Measurements from ENCODE around the gene SLC35A2.

SLC35A2 gene
- total RNA-seq = 13.3 to 44.4 (median 28.6) reads per million in 3 experiments

DNA sequence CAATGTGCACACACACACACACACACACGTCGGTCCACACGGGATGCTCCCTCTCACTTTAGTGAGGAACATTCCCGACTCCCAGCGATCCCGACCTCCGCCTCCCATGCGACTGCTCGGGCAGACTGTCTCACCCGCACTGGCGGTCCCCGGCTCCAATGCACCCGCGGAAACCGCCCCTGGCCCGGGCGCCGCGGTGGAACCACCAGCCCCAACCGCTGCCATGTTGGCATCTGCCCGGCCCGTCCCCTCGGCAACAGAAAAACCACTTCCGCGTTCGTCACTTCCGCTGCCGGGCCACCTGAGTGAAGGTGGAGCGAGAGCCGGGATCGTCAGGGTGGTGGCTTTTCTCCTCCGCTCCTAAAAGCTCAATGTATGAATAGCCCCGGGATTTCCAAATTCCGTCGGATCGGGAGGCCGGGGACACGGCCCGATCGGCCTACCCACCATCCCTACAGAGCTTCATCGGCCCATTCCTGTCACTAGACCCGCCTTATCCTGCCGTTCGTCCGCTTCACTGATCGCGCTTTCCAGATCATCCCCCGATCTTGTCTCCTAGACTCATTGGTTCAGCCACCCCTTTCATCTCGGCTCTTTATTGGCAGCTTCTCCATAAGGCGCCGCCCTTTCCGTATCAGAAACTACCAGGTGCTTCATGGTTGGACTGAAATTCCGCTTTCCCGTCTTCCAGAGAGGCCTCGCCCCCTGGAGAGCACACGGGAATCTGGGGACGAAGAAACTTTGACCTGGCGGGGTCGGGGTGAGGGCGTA, at the start of gene SLC35A2:
TSS of gene SLC35A2 (minus strand) at position 235 of the 771 bp plus-strand sequence. CDS start at position 225, 10 bp downstream.
- DNase-seq = peak; percentile 89

DNA sequence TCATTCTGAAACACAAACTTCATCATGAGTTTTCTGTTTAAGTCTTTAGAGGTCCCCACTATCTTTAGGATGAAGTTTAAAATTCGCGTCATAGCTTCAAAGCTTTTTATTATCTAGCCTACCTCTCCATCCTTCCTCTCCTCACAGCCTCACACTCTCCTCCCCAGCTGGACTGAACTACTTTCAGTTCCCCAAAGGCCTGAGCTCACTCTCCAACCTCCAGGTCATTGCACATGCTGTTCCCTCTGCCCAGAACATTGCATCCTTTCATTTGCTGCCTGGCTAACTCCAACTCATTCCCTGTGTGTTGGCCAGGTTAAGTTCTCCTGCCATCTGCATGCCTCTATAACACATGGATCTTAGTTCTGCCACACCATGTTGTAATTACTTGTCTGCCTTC, 48.8 kb upstream of the SLC35A2 start:
- DNase-seq = no peak

DNA sequence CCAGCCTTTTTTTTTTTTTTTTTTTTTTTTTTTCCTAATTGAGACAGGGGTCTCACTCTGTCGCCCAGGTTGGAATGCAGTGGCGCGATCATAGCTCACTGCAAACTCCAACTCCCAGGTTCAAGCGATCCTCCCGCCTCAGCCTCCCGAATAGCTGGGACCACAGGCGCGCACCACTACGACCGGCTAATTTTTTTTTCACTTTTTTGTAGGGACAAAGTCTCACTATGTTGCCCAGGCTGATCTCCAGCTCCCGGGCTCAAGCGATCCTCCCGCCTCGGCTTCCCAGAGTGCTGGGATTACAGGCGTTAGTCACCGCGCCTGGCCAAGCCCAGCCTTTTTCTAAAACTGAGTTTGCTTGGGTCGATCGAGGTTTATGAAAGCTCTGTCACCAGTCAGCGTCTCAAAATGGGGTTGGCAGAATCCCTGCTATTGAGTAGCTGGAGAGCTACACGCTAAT, 47.2 kb upstream of the SLC35A2 start:
- DNase-seq = no peak

DNA sequence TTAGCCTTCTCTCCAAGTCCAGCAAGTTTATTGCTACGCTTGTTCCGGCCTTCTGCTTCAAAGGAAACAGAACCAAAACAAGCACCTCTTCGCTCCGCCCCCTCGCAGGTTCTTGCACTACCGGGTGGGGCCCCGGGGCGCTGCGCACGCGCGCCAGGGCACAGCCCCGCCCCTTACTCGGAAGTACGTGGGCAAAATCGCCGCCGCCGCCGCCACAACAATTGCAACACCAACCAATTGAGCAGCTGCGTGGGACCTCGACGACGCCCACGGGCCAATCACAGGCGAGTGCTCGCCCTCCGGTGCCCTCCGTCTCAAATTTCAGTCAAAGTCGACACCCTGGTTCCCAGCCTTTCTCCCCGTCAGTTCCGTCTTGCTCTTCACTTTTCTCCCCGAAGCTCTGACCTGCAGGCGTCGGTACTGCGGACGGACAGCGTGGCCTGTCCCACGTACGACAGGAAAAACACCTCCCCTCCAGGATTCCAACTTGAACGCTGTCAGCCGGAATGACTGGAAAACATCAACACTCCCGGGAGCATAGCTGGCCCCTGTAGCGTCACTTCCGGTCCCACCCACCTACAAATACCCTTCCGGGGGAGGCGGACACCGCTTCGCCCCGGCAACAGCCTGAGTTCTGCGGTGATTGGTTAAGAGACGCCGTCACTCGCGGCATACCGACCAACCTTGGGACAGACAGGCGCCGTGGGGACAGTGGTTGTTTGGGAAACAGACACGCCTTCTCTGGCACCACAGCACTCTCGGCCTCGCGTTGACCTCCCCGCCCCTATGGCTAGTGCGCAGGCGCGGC, 46.6 kb upstream of the SLC35A2 start:
- DNase-seq = peak; percentile 95

DNA sequence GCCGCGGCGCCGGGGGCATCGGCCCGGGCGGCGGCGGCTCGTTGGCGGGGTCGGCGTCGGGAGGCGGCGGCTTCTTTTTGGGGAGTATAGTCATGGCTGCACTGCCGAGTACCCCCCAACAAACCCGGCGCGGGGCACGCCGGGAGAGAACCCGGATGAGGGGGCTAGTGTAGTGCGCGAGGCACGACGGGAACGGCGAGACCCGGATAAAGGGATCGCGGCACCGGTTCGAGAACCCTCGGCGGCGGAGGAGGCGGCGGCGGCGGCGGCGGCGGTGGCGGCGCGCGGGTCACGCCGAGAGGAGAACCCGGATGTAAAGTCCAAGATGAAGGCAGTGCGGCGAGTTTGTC, 46.0 kb upstream of the SLC35A2 start, which contains the start of gene OTUD5:
TSS of gene OTUD5 (minus strand) at position 131 of the 350 bp plus-strand sequence. CDS start at position 94, 37 bp downstream.
- DNase-seq = no peak

DNA sequence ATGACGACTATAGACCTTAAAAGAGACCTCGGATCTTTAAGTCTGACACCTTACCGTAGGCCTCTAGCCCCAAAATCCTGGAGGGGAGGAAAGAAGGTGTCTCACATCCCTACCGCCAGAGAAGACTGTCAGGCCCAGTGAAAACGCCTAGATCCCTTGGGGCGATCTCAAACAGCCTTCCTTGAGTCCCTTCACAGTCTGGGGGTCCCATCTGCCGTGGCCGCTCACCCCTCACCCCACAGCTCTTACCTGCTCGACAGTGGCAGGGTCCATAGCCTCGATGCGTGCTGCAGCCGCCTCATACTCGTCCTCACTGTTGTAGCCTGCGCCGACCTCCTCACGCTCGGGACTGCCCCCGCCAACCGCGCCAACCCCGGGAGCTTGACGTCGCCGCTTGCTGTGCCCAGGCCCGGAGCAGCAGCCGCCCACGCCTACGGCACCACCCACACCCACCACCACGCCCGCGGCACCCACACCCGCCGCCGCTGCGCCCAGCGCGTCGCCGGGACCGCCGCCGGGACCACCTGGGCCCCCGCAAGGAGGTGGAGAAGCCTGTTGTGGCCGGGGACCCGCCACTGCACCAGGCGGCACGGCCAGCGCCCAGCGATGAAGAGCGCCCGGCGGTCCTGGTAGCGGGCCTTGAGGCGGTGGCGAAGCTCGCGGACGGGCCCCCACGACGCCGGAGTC, 45.4 kb upstream of the SLC35A2 start:
- peak; percentile 60 for DNase-seq

DNA sequence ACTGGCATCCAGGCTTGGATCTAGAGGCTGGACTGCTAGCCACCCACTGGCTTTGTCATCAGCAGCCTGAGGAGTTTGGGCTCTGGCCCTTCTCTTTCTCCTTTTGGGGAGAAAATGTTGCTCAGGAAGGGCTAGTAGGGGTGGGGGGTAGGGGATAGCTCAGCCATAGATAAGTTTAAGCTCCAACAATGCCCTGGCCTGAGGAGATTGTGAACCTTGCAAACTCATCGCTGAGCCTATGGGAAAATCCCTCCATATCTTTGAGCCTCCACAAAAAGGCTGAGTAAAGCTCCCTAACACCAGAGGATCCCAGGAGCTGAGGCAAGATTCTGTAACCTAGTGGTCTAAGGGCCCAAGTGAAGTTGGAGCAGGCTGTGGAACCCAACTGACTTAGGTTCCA, 37.1 kb upstream of the SLC35A2 start:
- DNase-seq = no peak

DNA sequence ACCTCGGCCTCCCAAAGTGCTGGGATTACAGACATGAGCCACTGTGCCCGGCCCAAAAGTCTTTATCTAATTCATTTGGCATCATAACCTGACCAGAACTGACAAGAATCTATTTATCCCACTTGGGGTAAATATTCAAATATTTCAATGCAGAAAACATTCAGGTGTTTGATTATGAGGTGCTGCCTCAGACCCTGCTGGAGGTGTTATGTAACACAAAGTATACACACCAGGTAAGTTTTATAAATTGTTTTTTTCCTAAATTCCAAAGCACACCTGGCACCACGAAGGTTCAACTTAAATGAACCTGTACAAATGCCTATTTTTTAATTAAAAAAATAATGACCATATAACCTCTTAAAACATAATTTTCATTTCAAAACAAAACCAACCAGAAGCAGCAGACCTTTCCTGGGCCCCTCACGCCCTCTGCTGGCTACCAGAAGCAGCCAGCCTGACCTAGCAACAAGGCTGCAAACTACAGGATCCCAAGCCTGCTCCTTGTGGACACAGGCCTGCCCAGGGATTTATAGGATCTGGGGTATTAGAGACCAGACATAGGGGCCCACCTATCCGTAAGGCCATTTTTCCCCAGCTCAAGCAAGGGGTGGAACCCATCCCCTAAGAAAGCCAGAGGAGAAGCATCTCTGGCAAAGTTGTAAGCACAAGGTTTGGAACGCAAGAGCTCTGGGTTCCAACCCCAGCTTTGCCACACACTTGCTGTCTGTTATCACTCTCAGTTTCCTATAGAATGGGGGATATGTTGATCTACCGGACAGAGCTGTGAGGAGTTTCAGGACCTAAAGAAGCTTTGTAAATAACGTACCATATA, 34.3 kb upstream of the SLC35A2 start:
- DNase-seq = peak; percentile 54

DNA sequence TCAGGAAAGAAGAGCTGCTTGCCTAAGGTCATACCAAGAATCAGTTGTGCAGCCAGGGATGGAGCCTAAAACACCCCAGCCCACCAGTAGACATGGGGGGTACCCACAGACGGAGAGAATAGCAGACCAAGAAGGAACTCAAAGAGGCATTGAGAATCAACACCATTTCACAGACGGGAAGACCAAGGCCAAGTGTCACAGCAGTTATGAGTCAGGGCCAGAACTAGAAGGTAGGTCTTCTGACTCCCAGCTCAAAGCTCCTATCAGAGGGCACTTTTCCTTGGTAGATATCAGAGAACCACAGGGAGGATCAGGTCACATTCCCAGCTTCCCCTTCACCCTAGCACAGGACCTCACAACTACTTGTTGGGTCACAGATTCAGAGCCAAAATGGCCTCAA, 31.4 kb upstream of the SLC35A2 start:
- DNase-seq = no peak

DNA sequence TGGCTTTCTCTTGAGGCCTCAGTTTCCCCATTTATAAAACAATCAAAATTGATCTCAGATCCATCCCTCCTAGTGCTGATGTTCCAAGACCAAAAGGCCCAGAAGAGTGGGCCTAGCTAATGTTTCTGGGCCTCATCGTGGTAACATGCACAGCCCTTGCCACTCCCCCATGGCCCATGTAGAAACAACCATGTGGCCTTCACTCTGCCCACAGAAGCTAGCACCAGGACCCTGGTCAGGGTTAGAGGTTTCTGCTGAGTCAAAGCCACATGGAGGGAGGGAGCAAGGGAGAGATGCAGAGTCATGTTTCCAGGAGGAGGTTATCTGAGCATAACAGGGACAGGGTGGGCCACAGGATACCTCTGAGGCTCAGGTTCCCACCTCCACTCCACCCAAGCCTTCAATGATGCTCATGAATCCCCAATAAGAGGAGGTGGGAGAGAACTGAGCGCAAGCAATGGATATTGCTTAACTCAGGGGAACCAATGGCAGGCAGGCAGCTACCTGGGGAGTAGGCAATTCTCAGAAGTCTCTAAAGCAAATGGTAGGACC, 29.0 kb upstream of the SLC35A2 start:
- no peak for DNase-seq

DNA sequence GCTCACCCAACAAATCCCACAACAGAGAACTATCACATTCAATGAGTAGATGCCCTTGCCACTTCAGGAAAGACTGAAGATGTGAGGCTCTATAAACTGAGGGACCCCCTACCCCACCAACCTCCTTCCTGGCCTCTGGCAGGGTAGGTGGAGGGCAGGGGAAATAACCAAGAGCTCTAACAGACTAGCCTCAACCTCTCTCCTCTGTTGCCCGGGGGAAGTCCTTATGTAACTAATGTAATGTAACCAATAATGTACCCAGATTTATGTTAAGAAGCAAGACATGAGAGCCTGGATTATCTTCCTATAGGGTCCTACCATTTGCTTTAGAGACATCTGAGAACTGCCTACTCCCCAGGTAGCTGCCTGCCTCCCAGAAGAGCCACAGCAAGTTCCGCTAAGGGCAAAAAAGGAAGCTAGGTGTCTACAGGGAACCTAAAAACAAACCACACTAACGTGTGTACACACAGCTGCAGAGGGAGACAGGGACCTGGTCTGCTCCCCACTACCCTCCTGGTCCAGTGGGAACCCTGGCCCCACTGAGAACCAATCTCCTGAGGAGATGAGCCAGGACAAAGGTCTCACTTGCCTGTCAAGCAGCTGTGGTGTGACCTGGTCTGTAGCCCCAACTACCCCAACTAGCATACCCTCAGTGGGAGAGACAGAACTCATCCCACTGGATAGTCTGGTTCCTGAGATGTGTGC, 28.2 kb upstream of the SLC35A2 start:
- DNase-seq = peak; percentile 51

DNA sequence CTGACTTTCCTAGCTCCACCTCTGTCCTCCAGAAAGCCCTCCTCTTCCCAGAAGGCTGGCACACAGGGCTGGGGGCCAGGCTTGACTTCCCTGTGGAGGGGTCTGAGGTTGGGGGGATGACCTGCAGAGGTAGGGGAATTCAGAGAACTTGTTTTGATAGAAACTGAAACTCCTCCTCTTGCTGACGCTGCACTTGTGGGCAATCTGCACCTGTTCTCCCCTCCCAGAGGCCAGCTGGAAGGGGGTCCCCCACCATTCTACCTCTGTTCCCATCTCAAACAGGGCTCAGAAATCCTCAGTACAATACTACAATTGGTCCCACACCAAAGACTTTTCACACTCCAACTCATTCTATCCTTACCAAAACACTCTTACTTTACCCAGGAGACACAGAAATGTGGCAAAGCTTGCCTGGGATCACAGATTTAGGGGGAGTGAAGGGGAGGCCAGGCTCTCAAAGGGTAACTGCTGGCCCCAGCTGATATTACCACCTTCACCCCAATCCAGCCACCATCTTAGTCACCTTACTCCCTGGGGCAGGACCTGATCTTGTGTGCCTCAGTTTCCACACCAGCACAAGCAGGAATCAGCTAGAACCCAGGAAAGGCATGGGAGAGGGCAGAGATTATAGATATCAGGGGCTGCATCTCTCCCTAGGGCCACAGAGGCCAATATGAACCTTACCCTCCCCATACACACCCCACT, 27.4 kb upstream of the SLC35A2 start:
- peak; percentile 78 for DNase-seq

DNA sequence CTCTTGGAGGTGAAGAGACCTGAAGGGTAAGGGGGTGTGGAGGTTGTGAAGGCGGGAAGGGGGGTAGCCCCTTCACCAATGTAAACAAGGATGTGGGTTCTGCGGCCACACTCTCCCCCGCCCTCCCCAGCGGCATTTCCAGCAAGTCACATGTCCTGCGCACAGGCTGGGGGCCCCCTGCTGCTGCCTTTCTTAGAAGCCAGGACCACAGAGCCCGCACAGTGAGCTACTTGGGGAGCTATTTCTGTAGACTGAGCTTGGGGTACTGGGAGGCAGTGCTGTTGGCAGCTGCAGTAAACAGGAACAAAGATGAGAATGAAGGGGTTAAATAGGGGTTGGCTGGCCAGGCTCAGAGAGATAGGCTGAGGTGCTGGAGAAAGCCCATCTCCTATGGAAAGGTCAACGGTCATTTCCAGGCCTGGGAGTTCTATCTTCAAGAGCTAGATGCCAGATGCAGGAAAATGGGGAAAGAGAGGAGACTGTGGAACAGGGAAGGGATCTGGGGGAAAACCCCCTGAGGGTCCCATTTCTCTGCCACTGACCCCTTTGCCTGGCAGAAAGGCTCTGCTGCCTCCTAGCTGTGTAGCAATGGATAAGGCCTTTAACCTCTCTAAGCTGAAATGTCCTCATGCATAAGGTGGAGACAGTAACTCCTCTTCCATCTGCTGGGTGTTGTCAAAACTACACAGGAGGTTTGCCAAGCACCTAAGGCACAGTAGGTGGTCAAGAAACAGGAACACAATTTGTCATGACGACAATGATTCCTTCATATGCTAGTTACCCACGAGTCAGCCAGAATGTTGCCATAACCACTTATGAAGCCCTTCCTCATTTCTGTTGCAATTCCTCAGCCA, 25.8 kb upstream of the SLC35A2 start:
- peak; percentile 93 for DNase-seq

DNA sequence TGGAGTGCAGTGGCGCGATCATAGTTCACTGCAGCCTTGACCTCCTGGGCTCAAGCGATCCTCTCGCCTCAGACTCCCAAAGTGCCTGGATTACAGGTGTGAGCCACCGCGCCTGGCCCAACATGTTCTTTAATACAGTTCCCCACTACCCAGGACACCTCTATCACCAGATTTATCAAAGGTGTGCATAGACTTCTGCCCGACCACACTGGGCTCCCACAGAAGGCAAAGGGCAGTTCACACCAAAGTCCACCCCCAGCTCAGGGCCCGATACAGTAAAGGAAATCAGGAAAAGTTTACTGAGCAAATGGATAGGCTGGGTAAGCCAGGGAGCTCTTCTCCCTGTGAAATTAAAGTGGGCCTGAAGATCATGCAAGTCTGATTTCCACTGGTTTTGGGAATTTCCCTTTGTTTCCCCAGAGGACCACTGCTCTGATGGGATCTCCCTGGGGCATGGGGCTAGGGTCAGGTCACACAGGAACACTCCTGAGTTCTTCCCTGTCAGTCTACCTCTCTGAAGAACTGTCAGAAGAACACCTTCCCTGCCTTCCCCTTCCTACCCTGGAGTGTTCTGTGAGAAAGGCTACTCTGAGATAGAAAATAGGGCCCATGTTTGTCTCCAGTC, 25.1 kb upstream of the SLC35A2 start:
- DNase-seq = no peak

DNA sequence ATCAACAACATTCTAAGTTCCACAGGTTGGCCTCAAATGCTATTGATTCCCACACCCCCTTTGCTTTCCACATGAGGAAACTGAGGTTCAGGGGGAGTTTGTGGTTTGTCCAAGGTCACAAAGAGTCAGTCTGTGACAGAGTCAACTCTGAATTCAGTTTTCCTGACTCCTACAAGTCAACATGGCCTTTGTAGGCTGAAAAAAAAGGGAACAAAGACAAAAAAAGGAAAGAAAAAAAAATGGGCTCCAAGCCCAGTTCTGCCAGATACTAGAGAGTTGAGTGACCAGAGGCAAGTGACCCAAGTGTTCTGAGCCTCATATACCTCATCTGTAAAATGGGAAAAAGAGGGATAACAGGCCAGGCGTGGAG, 23.8 kb upstream of the SLC35A2 start:
- DNase-seq = no peak

DNA sequence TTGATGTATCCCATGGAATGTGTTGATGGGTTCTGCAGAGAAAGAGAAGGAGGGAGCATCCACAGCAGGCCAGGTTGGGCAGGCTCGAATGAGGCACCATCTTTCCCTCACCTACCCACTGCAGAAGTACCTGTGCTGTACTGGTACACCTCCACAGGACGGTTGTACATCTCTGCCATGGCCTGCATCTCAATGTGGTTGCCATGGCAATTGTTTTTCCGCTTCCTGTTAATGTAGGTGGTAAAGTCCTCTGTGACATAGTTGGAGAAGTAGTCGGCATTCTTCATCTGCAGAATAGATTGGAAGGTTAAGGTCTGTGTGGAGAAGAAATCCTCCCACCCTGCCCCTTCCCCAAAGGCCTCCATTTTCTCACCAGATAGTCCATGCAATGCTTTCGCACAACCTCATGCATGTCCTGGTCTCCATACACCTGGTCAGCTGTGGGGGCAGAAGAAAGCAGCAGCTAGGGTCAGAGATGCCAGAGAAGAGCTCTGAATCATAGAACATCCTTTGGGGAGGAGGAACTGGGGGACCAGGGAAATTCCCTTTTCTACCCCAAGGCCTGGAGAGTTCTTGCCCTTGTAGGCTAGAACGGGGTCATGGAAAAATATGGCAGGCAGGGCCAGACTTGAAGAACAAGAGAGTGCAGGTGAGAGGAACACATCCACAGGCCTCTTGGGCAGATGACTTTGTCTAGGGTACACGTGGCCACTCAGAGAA, 23.3 kb upstream of the SLC35A2 start:
- peak; percentile 77 for DNase-seq

DNA sequence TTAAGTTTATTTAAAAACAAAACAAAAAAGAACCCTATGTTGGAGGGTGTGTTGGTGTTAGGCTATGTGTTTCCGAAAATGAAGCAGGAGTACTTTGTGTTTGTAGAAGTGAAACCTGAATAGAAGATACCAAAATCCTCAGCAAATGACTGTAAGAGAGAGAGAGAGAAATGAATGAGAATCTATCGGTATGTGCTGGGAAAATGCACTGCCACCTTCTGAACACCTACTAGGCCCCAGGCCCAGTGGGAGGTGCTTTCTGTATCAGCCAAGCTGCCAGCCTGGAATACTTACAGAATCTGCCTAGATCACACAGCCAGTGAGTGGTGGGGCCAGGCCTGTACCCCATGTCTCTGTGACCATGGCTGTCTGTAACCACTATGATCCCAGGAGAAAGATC, 22.3 kb upstream of the SLC35A2 start:
- no peak for DNase-seq

DNA sequence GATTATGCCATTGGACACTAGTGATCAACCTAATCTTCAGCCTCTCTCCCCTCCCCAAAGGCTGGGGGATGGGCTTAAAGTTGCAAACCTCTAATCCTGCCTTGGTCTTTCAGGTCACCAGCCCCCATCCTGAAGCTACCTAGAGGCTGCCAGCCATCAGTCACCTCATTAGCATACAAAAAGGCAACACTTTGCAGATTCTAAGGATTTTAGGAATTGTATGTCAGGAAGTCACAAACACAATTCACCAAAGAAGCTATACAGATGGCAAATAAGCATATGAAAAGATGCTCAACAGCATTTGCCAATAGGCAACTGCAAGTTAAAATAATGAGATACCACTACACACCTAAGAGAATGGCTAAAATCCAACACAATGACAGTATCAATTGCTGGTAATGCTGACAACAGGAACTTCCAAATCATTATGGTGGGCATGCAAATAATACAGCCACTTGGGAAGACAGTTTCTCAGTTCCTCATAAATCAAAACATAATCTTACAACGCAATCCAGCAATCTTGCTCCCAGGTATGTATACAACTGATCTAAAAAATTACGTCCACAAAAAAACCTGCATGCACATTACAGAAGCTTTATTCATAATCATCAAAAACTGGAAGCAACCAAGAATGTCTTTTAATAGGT, 16.4 kb upstream of the SLC35A2 start:
- no peak for DNase-seq
